ENCODE results near the gene NGEF. TPM values are rescaled to one million over a fixed set of nuclear protein-coding genes. Genes with fewer than 3 reads are reported as not detected.

Gene NGEF
- polyA plus RNA-seq, 1 of the 3 experiments (the other 2 are of a cell fraction), result 1.4 TPM

GRCh38 chr2:233000886-233001750 lies 11.9 kb downstream of the NGEF start:
- no peaks in the 10 kb centered on the region for H4K20me1 ChIP-seq (ENCODE audit: insufficient read depth)
- no peak overlapping the region for H3K4me3 ChIP-seq (ENCODE audit: low read depth in 2 of 2, low read length in 1 of 2)
- H3K4me2 ChIP-seq, result no peak overlapping the region
- no peaks in the 10 kb centered on the region for H3K9me3 ChIP-seq
- H3K9me2 ChIP-seq, result no peaks in the 10 kb centered on the region
- no peak overlapping the region for H3K27ac ChIP-seq (ENCODE audit: low read depth in 2 of 2, low read length in 1 of 2)
- no peaks in the 10 kb centered on the region for H3K27me3 ChIP-seq (ENCODE audit: insufficient read depth)
- CTCF ChIA-PET, result no interaction called here
- DNase-seq, result no peak
- TF ChIP-seq NFIC (IDR thresholded peaks at IDR 0.05; ENCODE audit: borderline replicate concordance) (no peak), POLR2AphosphoS5 (IDR thresholded peaks at IDR 0.05; ENCODE audit: low read depth, low read length) (no peak), ELF1 (IDR thresholded peaks at IDR 0.05) (no peak), YY1 (IDR thresholded peaks at IDR 0.05; ENCODE audit: low read depth) (no peak), TEAD4 (IDR thresholded peaks at IDR 0.05; ENCODE audit: borderline replicate concordance, insufficient read depth) (no peak), USF2 (IDR thresholded peaks at IDR 0.05; ENCODE audit: borderline replicate concordance, low read depth, low read length) (no peak), MEF2A (IDR thresholded peaks at IDR 0.05; ENCODE audit: borderline replicate concordance, low read depth) (no peak), RFX5 (IDR thresholded peaks at IDR 0.05; ENCODE audit: low read length) (no peak), IRF3 (IDR thresholded peaks at IDR 0.05; ENCODE audit: low read depth, low read length) (no peak), ZBTB33 (IDR thresholded peaks at IDR 0.05; ENCODE audit: borderline replicate concordance, low read depth) (no peak), FOXJ3 (CRISPR knock-in tag; IDR thresholded peaks at IDR 0.05) (no peak), NRF1 (IDR thresholded peaks at IDR 0.05; ENCODE audit: low read depth, low read length) (no peak)
- H3K4me1 ChIP-seq (ENCODE audit: control insufficient read depth in 1 of 2, insufficient read depth in 2 of 2, low read depth in 1 of 2, low read length in 1 of 2), result no peaks in the 10 kb centered on the region
- H2AFZ ChIP-seq (ENCODE audit: low read depth), result no peak overlapping the region
- no peaks in the 10 kb centered on the region for H3K36me3 ChIP-seq (replicated peaks in 1 of 2; ENCODE audit: control insufficient read depth in 1 of 2, insufficient read depth in 2 of 2, low read length in 1 of 2)
- POLR2A ChIA-PET, result no interaction called here
- no peaks in the 10 kb centered on the region for H3F3A ChIP-seq (replicated peaks; ENCODE audit: insufficient read depth)
- 85% methylated on average over 17 of the region's 20 CpGs for WGBS (ENCODE audit: low lambda C conversion rate)
- H3K79me2 ChIP-seq (ENCODE audit: insufficient read depth), result no peaks in the 10 kb centered on the region
- H3K9ac ChIP-seq, result no peak overlapping the region

- no peaks in the 10 kb centered on the region for H3K27me3 ChIP-seq (ENCODE audit: insufficient read depth)
- H3F3A ChIP-seq (replicated peaks; ENCODE audit: insufficient read depth), result no peaks in the 10 kb centered on the region
- no peak for TF ChIP-seq CTCF (IDR thresholded peaks at IDR 0.05)
- no peak for TF ChIP-seq RFX5 (IDR thresholded peaks at IDR 0.05; ENCODE audit: low read length)
- no peak for TF ChIP-seq RXRA (IDR thresholded peaks at IDR 0.05; ENCODE audit: borderline replicate concordance, low read depth)
- no peak for TF ChIP-seq POLR2AphosphoS5 (IDR thresholded peaks at IDR 0.05; ENCODE audit: low read depth, low read length)
- no peak for TF ChIP-seq GATA2 (CRISPR knock-in tag; IDR thresholded peaks at IDR 0.05)
- TF ChIP-seq SMC3 (IDR thresholded peaks at IDR 0.05; ENCODE audit: low read depth, low read length), result no peak
- no peak for TF ChIP-seq GABPA (IDR thresholded peaks at IDR 0.05; ENCODE audit: low read depth)
- TF ChIP-seq JUND (IDR thresholded peaks at IDR 0.05), result no peak
- TF ChIP-seq TAF1 (IDR thresholded peaks at IDR 0.05; ENCODE audit: borderline replicate concordance, low read depth, low read length), result no peak
- no peak for TF ChIP-seq SIN3A (IDR thresholded peaks at IDR 0.05; ENCODE audit: borderline replicate concordance, low read depth, low read length)
- TF ChIP-seq USF2 (IDR thresholded peaks at IDR 0.05; ENCODE audit: borderline replicate concordance, low read depth, low read length), result no peak
- 79% methylated on average over 5 of the region's 7 CpGs for WGBS (ENCODE audit: low lambda C conversion rate)
- POLR2A ChIA-PET, result no interaction called here
- H3K9me3 ChIP-seq, result no peaks in the 10 kb centered on the region
- no peak overlapping the region for H3K4me3 ChIP-seq (ENCODE audit: low read depth in 2 of 2, low read length in 1 of 2)
- no peaks in the 10 kb centered on the region for H3K9me2 ChIP-seq
- DNase-seq, result peak; percentile 46
- no peaks in the 10 kb centered on the region for H3K36me3 ChIP-seq (replicated peaks in 1 of 2; ENCODE audit: control insufficient read depth in 1 of 2, insufficient read depth in 2 of 2, low read length in 1 of 2)
- H3K4me2 ChIP-seq, result no peak overlapping the region
- H3K79me2 ChIP-seq (ENCODE audit: insufficient read depth), result no peaks in the 10 kb centered on the region
- no peaks in the 10 kb centered on the region for H3K4me1 ChIP-seq (ENCODE audit: control insufficient read depth in 1 of 2, insufficient read depth in 2 of 2, low read depth in 1 of 2, low read length in 1 of 2)
- no peak overlapping the region for H2AFZ ChIP-seq (ENCODE audit: low read depth)
- no peak overlapping the region for H3K27ac ChIP-seq (ENCODE audit: low read depth in 2 of 2, low read length in 1 of 2)
- H4K20me1 ChIP-seq (ENCODE audit: insufficient read depth), result no peaks in the 10 kb centered on the region
- CTCF ChIA-PET, result no interaction called here
- H3K9ac ChIP-seq, result no peak overlapping the region
Measured at GRCh38 chr2:232999354-232999753, 13.7 kb downstream of the NGEF start.
